DOHH2 (cell line): ENCODE measurements around the gene GOSR2.

Source experiments
- CTCF ChIP-seq: fragments of 200-600 bp; sonication (generic); IDR thresholded peaks from one replicate; pipeline ENCODE4 v1.5.1; 2014; ENCODE audit warnings: antibody characterized with exemption, mild to moderate bottlenecking, low read depth, low read length; ENCODE audit not compliant: poor library complexity, severe bottlenecking
- EZH2phosphoT487 ChIP-seq: fragments of 200-600 bp; sonication (generic); IDR thresholded peaks from 2 replicates; pipeline ENCODE4 v1.6.1; 2017; ENCODE audit warnings: borderline replicate concordance, mild to moderate bottlenecking, antibody characterized with exemption, low read length, moderate library complexity, mixed read lengths

DNA sequence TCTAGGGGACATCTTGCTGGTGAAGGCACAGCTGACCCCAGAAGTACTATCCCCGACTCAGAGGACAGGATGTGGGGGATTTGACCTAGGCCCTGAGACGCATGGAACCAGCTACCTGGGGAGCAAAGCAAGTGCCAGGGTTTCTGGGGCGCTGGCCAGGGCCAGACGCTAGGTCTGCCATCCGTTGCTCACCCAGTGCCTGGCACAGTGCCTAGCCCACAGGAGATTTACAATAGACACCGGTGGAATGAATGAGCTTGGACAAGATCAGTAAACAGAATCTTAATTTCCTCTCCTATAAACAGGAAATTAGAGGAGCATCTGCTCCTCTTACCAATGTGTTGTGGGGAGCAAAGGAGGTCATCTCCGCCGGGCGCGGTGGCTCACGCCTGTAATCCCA is 51.1 kb downstream of the GOSR2 start:
- TF ChIP-seq CTCF = no peak
- no peak for TF ChIP-seq EZH2phosphoT487
